Measurements from ENCODE around the gene OR4C5. TPM values are rescaled to one million over a fixed set of nuclear protein-coding genes. Genes with fewer than 3 reads are reported as not detected.

Gene OR4C5
- not detected in 2 replicates for total RNA-seq

GRCh38 chr11:48366365-48366764, at the start of gene OR4C5:
TSS of gene OR4C5 (minus strand) at chr11:48366465. CDS start at chr11:48366465, 0 bp downstream.

GRCh38 chr11:48324620-48325019, 41.6 kb downstream of the OR4C5 start, which contains the start of gene OR4C3:
TSS of gene OR4C3 (plus strand) at chr11:48324920. CDS start at chr11:48325022, 102 bp downstream.

Other genes with a start within 250 kb of the OR4C5 start
- gene OR4B1, start 149.7 kb downstream of the OR4C5 start, total RNA-seq: not detected in 2 replicates
- not detected in 2 replicates for gene OR4X2, start 121.4 kb downstream of the OR4C5 start, total RNA-seq
- not detected in 2 replicates for gene OR4X1, start 102.6 kb downstream of the OR4C5 start, total RNA-seq
- not detected in 2 replicates for gene OR4S1, start 60.2 kb downstream of the OR4C5 start, total RNA-seq
- not detected in 2 replicates for gene OR4C3, start 41.5 kb downstream of the OR4C5 start, total RNA-seq
- not detected in 2 replicates for gene OR4A47, start 122.3 kb upstream of the OR4C5 start, total RNA-seq

Data from mesangial cell (primary cell).